Measurements from ENCODE around the gene SRCAP.

Gene SRCAP

DNA sequence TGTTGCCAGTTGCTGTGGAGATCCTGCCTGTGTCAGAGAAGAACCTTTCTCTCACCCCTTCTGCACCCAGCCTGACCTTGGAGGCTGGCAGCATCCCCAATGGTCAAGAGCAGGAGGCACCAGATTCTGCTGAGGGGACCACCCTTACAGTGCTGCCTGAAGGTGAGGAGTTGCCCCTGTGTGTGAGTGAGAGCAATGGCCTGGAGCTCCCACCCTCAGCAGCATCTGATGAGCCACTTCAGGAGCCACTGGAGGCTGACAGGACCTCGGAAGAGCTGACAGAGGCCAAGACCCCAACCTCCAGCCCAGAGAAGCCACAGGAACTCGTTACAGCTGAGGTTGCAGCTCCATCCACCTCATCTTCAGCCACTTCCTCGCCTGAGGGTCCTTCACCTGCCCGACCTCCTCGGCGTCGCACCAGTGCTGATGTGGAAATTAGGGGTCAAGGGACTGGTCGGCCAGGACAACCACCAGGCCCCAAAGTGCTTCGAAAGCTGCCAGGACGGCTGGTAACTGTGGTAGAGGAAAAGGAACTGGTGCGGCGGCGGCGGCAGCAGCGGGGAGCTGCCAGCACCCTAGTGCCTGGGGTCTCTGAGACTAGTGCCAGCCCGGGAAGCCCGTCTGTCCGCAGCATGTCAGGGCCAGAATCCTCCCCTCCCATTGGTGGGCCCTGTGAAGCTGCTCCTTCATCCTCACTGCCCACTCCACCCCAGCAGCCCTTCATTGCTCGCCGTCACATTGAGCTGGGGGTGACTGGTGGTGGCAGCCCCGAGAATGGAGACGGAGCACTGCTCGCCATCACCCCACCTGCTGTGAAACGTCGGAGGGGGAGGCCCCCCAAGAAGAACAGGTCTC lies 39.0 kb downstream of the SRCAP start:
- no peak for DNase-seq

DNA sequence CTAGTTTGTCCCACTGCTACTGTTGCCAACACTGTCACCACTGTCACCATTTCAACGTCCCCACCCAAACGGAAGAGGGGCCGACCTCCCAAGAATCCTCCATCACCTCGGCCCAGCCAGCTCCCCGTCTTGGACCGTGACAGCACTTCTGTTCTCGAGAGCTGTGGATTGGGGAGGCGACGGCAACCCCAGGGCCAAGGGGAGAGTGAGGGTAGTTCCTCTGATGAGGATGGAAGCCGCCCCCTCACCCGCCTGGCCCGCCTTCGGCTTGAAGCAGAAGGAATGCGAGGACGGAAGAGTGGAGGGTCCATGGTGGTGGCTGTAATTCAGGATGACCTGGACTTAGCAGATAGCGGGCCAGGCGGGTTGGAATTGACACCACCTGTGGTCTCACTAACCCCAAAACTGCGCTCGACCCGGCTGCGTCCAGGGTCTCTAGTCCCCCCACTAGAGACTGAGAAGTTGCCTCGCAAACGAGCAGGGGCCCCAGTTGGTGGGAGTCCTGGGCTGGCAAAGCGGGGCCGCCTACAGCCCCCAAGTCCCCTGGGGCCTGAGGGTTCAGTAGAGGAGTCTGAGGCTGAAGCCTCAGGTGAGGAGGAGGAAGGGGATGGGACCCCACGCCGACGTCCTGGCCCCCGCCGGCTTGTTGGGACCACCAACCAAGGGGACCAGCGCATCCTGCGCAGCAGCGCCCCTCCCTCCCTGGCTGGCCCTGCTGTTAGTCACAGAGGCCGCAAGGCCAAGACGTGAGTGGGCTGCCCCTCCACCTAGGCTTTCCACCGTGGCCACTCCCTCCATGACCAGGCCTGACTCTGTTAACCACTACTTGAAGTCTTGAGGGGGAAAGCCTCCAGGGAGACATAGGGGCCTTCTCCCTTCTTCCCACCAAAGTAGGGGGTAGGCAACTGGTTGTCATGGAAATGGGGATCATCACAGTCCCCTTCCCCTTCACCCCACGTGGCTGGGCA lies 40.3 kb downstream of the SRCAP start:
- no peak for DNase-seq

GRCh38 chr16:30740364-30741251 lies 41.6 kb downstream of the SRCAP start:
- no peak for DNase-seq

DNA sequence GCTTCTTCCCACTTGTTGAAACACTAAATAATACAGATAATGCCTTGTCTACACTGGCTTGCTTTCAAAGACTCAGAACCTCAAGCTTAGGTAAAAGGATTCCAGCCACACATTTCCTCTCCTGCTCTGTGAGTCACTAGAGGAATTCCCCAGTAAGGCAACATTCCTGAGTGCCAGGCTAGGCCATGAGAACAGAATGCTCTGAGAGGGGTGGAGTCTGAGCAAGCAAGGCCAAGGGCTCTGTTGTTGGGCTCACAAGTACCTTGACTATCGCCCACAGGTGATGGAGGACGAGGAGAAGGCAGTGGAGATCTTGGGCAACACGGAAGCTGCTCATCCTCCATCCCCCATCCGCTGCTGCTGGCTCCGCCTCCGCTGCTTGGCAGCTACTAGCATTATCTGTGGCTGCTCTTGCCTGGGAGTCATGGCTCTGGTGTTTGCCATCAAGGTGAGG lies 42.5 kb downstream of the SRCAP start:
- no peak for DNase-seq

- DNase-seq, result no peak
Observed at GRCh38 chr16:30743716-30744115, 44.7 kb downstream of the SRCAP start.

GRCh38 chr16:30744183-30744582 lies 45.2 kb downstream of the SRCAP start:
- no peak for DNase-seq

DNA sequence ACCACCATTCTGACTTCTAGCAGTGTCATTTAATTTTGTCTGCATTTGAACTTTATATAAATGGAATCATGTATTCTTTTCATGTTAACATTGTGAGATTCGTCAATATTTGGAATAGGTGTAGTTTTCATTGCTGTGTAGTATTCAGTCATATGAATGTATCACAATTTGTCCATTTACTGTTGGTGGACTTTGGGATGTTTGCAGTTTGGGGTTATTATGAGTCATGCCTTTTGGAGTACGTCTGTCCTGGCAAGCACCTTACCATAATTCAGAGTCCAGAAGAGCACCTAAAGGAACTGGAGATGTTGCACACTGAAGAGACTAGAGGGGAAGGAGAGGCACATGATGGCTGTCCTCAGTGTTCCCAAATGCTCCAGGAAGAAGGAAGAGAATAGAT lies 46.1 kb downstream of the SRCAP start:
- no peak for DNase-seq

- no peak for DNase-seq
Observed at GRCh38 chr16:30746638-30747175, 47.7 kb downstream of the SRCAP start.

GRCh38 chr16:30747331-30747730 lies 48.4 kb downstream of the SRCAP start:
- DNase-seq, result no peak

DNA sequence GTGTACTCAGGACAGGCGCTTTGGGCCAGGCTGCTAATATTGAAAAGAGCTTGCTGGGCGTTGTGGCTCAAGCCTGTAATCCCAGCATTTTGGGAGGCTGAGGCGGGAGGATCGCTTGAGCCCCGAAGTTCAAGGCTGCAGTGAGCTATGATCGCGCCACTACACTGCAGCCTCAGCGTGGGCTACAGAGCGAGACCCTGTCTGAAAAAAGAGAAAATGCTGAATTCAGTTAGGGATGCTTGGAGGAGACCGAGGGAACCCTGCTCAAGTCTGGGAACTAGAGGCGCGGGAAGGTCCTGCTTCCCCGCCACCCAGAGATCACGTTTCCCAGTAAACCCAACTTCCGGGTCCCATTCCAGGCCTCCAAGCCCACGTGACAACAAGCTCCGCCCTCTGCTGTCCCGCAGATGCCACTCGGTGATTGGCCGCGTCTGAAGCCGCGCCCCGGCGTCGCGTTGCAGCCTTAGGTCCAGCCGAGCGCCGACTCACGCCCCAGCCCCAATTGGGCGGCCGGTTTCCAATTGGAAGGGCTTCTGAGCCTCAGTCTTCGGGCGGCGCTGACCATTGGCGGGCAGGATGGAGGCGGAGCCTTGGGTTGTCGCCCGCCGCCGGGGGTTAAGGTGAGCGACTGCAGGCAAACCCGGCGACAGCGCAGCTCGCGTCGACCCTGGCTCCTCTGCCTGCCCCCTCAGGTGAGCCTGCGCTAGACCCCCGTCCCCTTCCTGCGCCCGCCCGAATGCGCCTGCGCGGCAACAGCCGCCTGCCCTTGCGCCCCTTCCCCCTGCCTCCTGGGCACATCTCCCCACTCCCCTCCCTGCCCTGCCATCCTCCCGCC lies 49.0 kb downstream of the SRCAP start, which contains the start of gene PHKG2:
Gene PHKG2, plus strand, starts transcription at position 627 of the 835 bp plus-strand sequence. CDS start 396 bp downstream, outside the sequence.
- peak; percentile 92 for DNase-seq

GRCh38 chr16:30748634-30749445 lies 49.9 kb downstream of the SRCAP start:
- DNase-seq, result no peak

GRCh38 chr16:30750201-30750600 lies 51.2 kb downstream of the SRCAP start:
- no peak for DNase-seq

DNA sequence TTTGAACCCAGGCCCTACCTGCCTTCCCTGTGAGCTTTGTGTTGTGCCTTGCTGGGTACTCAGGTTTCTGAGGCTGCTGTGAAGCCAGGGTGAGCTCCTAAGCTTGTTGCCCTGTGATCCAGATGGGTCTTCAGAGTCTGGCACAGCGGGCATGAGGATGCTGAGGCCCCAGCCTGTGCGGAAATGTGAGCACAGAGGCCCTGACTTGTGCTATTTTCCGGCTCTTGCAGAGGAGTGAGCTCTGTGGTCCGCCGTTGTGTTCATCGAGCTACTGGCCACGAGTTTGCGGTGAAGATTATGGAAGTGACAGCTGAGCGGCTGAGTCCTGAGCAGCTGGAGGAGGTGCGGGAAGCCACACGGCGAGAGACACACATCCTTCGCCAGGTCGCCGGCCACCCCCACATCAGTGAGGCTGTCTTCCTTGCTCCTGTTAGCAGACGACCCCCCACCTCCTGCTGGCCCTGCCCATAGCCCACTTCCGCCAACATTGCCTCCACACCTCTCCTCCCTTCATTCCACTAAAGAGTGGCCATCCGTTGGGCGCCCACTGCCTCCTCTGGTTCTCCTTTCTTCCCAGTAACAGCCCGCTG lies 52.0 kb downstream of the SRCAP start:
- no peak for DNase-seq

- no peak for DNase-seq
Observed at GRCh38 chr16:30753596-30753995, 54.6 kb downstream of the SRCAP start.

GRCh38 chr16:30755955-30756780 lies 57.2 kb downstream of the SRCAP start:
- no peak for DNase-seq

DNA sequence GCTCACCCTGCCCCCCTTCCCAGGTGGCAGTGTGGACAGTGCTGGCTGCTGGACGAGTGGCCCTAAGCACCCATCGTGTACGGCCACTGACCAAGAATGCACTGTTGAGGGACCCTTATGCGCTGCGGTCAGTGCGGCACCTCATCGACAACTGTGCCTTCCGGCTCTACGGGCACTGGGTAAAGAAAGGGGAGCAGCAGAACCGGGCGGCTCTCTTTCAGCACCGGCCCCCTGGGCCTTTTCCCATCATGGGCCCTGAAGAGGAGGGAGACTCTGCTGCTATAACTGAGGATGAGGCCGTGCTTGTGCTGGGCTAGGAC lies 57.8 kb downstream of the SRCAP start:
- no peak for DNase-seq

DNA sequence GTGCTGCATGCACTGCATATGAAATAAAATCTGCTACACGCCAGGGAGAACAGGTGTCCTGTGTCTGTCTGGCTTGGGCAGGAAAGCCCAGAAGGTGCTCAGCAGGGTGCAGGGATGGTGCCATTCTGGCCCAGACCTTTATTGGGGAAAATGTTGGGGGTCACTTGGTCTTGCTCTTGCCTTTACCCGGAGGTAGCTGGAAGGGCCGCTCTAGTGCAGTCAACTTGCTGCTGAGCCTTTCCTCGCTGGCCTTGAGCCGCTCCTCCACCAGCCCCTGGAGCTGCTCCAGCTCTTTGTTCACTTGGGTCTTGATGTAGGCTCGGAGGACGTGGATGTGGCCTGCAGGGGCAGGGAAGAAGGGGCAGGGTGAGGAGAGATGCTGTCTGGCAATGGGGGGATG lies 58.3 kb downstream of the SRCAP start:
- no peak for DNase-seq

DNA sequence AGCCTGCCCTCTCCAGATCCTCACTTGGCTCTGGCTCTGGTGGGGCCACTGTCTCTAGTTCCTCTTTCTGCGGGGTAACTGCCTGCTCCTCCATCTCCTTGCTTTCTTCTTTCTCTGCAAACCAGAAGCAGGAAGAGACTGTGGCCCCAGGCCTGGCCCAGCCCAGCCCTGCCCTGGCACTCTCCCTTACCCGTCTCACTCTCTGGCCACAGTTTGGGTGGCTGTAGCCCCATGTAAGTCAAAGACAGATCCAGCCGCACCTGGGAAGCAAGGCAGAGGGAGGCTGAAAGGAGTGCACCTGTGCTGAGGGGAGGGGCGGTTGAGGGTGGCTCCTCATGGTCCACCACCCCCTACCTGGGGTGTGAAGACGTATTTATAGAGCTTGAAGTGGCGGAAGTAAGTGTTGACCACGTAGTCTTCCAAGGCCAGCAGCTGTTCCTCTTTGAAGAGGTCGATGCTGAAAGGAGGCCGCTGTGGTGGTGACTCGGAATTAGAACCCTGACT lies 60.1 kb downstream of the SRCAP start:
- DNase-seq, result no peak

Measured in T-helper 9 cell (primary cell).